ENCODE measurements around the gene RBPJL.

DNA sequence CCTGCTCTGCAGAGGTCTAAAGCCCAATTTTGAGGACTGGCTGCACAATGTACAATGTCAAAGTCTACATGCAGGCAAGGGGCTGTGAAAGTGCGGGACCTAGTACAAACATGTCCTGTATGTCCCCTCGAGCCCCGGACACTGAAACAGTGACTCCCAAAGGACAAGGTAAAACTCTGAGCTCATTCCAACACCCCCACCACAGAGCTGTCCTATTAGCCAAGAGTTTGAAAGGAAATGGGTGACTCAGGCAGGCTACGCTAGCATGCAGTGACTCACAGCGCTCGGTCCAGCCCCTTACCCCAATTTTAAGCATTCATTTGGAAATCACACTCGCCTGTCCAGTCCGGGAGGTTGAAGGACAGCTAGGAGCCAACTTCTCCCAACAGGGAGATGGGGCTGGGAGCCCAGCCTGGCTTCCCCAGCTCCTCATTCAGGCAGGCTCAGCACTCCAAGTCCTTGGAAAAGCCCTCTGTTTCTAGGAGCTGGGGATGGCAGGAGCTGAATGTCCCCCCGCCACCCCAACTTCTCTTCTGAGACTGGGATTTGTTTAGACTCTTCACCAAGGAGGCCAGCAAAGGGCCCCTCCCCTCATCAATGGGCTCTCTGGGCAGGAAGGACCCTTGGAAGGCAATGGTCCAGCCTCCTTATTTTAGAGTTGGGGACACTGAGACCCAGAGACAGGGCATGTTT, 37.7 kb downstream of the RBPJL start:
- no peak for TF ChIP-seq CTCF (IDR thresholded peaks at IDR 0.05; ENCODE audit: low read depth, low read length, poor library complexity, severe bottlenecking)
- TF ChIP-seq EZH2phosphoT487 (IDR thresholded peaks at IDR 0.05; ENCODE audit: borderline replicate concordance, low read length), result no peak

Measured in DOHH2 (cell line).